ENCODE data around the gene PLCB2.

The PLCB2 gene

GRCh38 chr15:40285151-40285550, 22.6 kb downstream of the PLCB2 start:
- DNase-seq (ENCODE audit: low read depth, low spot score) = peak; percentile 78

DNA sequence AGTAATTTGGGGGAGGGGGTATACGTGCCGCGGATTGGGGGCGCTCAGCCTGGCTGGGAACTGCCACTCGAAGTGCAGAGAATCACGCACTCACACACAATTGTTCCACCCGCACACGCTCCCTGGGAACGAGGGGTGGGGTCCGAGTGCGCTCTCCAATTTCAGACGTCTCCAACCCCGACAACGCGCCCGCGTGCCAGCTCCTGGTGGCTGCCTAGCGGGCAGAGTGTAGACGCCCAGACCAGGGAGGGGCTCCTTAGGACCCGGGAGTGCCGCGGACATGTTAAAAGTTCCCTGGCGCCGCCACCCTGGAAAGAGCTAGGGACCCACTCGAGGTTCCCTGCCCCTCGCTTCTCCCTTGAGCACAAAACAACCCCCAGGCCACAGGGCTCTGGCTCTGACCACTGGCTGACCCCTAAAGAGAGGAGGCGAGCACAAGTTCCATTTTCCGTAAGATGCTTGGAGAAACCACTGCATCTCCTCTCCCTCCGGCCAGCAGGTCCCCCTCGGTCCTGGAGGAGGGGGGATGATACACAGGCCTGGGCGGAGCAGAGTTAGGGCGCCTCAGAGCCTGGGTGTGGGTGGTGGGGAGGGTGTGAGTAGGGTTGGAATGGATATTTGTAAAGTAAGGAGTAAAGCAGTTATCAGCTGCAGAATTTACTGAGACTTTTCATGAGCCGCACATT, 24.0 kb downstream of the PLCB2 start:
- no peak for DNase-seq (ENCODE audit: low read depth, low spot score)

DNA sequence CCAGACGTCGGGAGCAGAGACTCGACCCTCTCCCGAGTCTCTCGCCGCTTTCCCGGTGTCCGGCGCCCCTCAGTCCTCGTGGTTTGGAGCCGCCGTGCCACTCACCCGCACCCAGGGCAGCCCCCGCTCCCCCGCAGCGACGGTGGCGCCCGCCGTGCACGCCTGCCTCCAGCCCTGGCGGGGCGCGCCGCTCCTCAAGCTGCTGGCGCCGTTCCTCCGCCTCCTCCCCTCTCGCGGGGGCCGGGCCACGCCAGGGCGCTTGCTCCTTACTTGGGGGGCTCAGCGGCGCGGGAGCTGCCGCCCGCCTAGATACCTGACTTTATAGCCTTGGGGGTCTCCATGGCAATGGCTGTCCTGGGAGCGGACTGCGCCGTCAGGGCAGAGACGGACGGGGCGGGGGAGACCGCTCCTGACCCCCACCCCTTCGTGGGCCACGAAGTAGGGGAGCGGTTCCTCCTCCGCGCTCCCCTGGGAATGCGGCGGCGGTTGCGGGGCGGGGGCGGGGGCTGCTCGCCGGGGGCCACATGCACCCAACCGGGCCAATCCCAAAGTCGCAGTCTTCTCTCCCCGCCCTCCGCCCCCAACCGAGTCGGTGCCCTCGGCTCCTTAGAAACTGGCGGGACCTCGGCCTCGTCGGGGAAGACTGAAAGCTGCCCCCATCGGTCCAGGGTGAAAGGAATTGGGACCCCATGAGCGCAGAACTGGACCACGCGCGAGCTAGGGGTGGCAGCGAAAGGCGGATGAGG, 24.7 kb downstream of the PLCB2 start, which contains the start of gene ANKRD63:
ANKRD63 (minus strand) TSS at position 196 of the 746 bp plus-strand sequence. CDS start 478 bp downstream, outside the sequence.
- no peak for DNase-seq (ENCODE audit: low read depth, low spot score)

- DNase-seq (ENCODE audit: low read depth, low spot score) = peak; percentile 61
Measured at GRCh38 chr15:40282147-40282868, 25.4 kb downstream of the PLCB2 start.

GRCh38 chr15:40281801-40282146, 26.0 kb downstream of the PLCB2 start:
- peak; percentile 29 for DNase-seq (ENCODE audit: low read depth, low spot score)

DNA sequence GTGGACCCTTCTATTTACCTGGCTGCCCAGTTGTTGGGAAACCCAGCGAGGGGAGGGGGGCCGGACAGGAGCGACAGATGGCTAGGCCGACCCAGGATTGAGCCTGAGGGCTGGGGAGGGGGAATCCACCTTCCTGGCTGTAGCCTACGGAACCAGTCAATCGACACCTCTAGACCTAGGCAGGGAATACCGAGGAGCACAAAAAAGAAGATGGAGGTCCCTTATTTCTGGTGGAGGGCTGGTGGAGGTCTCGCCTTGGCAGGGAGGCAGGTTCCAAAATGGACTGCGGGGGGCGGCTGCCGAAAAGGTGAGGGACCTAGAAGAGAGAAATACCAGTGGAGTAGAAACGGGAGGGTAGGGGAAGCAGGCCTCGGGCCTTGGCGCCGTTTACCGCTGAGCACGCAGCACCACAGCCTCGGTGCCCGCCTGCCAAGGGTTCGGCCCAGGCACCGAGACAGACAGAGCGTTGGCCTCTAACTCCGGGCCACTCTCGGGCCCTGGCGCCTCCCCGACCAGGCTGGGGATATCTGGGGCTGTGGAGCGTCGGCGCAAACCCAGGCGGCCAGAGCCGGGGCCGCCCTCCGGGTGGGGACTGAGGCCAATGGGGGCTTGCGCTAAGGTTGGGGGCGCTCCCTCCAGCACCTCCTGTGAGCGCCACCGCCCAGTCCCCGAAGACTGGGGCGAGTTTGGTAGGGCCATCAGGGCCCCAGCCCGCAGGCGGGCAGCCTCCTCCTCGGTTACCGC, 26.5 kb downstream of the PLCB2 start:
- no peak for DNase-seq (ENCODE audit: low read depth, low spot score)

DNA sequence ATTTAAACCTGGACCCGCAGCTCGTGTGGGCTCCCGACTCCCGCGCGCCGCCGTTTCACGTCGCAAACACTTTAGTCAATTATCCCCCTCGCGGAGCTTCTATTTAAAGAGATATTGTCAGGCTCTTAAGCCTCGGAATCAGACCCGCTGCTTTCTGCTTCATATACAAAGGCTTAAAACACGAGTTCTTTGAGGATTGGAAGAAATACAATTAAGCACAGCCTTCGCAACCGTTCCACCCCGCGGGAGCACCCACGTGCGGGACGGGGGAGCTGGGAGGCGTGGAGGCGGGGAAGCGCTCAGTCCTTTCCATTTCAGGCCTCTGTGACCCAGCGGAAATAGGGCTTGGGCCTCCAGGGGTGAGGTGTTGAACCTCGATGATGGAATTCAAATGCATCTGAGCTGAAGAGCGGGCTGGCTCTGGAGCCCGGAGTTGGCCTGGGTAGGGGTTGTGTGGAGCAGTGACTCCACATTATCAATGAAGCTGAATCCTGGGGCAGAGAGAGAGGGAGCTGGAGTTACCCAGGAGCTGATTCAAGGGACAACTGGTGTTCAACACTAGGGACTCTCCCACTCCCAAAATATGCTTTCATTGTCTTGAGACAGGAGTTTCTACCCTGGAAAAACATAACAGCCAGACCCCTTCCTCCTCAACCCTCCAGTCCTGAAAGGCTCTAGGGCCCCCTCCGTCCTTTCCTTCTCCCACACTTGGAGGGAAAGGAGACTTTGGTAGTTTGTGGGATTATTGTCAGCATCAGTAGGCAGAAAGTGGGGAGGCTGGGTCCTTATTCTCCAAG, 27.3 kb downstream of the PLCB2 start:
- no peak for DNase-seq (ENCODE audit: low read depth, low spot score)

DNA sequence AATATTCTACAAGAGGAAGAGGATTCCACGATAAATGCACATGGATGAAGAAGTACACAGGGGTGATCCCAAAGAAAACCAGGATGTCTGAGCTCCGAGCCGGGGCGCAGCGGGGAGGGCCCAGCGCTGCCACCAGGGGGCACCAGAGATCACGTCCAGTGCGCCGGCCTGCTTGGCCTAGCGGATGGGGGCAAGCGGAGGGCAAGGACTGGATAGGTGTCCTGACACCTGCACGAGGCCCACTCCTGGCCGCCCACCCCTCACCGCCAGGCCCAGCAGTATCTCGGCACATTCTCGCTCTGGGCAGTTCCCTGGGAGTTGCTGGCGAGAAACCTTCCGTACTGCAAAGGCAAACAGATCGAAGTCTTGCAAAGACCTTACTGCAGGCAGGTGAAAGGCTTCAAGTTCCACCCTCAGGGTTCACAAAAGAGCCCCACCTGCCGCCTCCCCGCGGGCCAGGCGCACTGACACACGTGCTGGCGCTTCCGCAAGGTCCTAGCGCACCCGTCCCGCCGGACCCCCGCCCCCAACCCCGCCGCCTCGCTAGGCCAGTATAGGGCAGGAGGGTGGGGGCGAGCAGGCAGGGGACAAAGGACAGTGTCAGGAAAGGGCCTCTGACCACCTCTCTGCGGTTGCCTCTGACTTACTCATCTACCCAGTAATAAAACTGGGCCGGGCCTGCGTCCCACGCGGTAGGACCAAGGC, 28.1 kb downstream of the PLCB2 start:
- peak; percentile 81 for DNase-seq (ENCODE audit: low read depth, low spot score)

DNA sequence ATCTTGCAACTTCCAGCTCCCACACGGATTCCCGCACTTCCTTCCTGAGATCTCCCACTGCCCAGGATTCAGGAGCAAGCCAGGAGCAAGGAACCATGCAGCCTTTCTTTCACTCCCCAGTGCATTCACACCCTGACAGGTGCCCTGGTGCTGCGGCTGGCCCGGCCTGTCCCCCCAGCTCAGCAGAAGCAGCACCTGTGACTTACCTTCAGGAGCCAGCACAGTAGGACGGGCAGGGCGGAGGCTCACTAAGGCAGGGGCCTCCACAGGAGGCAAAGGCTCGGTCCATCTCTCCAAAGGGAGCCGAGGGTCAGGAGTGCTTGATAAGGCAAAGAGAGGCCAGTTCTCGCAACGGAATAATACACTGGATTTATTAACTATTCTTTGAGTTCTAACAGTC, 29.7 kb downstream of the PLCB2 start:
- no peak for DNase-seq (ENCODE audit: low read depth, low spot score)

DNA sequence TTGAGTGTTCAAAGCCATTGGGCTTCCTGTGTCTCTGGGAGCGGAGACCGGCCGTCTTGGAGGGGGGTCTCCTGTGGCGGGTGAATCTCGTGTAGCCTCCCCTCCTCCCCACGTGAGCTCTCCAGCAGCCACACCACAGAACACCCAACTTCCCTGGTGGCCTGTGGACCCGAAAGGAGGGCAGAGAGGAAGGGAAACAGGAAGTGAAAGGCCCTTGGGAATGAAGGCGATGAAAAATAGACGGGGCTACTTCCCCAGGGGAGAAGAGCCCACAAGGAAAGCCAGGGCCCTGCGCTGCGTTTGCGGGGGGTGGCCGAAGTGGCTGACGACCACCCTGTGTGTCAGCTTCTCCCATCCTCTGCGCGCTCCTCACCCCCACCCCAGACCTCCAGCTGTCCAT, 30.3 kb downstream of the PLCB2 start:
- DNase-seq (ENCODE audit: low read depth, low spot score) = no peak

DNA sequence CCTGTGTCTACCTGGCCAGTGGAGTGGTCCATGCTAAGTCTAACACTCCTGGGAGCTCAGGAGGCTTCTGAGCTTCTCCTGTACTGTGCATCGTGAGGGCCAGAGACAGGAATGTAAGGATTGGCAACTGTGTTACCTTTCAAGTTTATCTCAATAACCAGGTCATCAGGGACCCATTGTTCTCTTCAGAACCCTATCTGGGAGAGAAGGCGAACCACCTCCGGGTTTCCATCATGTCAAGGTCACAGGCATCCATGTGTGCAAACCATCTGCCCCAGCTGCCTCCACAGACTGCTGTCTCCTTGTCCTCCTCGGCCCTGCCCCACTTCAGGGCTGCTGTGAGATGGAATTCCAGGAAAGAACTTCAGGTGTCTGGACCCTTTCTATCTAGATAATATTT, 30.8 kb downstream of the PLCB2 start:
- DNase-seq (ENCODE audit: low read depth, low spot score) = no peak

GRCh38 chr15:40275954-40276353, 31.8 kb downstream of the PLCB2 start:
- no peak for DNase-seq (ENCODE audit: low read depth, low spot score)

DNA sequence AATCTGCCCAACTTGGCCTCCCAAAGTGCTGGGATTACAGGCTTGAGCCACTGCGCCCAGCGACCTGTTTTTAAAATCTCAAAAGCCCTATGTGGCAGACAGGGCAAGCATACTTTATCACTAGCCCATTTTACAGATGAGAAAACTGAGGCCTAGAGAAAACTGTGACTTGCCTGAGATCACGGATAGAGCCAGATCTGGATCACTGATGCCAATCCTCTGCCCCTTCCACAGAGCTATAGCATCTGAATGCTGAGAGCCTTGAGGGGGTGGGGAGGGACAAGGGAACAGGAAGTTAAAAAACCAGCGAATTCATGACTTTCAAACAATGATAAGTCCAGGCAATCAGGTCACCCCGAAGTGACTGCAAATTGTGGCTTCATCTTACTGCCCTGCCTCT, 32.2 kb downstream of the PLCB2 start:
- DNase-seq (ENCODE audit: low read depth, low spot score) = no peak

DNA sequence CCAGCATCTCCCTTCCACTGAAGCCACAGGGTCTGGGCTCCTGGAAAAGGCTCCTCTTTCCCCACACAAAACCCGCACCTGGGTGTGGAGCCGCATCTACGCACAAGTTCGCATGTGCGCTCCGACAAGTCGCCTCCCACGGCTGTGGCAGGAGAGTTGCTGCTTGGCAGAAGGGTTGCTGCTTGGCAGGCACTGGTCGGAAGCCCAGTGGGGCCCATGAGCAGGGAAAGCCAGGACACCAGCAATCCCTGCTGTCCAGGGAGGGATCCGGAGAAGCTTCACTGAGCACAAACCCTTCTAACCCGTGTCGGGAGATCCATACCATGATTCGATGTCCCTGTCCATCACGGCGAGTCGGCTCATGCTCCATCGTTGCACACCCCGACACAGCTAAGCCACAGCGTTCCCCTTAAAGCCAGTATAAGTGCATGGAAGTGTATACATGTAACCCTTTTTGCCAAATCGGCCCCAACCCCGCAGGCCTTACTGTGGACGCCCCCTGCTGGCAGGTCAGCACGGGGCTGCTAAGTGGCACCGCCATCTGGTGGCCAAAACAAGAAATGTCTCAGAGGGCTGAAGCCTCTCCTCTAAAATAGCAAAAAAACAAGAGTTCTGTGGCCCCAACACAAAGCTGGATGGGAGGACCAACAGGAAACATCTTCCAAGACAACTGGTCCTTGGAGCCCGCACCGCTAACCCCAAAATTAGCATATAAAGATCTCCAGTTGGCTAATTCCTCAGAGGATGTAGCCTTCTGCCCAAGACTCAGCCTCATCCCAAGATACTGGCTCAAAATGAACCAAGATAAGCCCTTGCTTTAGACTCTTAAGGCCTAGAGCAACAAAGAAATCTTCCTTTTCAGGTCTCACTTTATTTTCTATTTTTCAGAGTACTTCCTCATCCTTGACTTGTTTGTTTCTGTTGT, 33.1 kb downstream of the PLCB2 start:
- peak; percentile 90 for DNase-seq (ENCODE audit: low read depth, low spot score)

DNA sequence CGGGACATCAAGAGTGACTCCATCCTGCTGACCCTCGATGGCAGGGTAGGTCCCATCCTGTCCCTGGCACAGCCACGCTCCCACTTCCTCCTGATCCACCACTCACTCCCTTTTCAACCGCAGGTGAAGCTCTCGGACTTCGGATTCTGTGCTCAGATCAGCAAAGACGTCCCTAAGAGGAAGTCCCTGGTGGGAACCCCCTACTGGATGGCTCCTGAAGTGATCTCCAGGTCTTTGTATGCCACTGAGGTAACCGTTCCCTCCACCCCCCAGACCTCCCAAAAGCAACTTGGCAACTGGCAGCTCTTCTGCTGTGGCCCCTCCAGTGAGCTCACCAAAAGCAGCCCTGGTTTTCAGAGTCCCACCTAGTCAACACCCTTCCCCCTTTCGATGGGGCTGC, 34.3 kb downstream of the PLCB2 start:
- no peak for DNase-seq (ENCODE audit: low read depth, low spot score)

- no peak for DNase-seq (ENCODE audit: low read depth, low spot score)
Measured at GRCh38 chr15:40272485-40273056, 35.2 kb downstream of the PLCB2 start.

DNA sequence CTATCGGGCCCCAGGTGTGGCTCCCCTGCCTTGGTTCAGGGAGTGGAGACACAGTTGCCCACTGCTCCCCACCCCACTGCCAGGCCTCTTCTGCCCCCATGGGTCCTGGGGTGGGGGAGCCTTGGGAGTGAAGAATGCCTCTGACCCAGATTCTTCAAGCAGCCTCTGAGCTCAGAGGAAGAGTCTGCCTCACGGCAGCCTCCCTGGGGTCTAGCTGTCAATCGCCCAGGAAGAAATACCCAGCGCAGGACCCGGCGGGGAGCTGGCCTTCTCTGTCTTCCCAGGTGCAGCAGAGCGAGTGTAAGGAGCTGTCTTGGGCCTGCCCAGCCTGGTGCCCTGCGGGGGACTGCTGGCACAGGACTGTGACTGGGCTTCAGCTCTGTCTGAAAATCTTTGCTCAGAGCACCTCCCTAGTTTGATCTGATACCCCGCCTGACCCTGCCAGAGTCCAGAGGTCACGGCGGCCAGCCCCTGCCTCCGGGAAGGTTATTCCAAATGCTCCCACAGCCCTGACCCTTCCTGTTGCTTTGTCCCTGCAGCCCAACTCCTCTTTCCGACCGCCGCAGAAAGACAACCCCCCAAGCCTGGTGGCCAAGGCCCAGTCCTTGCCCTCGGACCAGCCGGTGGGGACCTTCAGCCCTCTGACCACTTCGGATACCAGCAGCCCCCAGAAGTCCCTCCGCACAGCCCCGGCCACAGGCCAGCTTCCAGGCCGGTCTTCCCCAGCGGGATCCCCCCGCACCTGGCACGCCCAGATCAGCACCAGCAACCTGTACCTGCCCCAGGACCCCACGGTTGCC, 35.9 kb downstream of the PLCB2 start:
- DNase-seq (ENCODE audit: low read depth, low spot score) = no peak
